ENCODE results near the gene OR1C1. TPM values are rescaled to one million over a fixed set of nuclear protein-coding genes. Genes with fewer than 3 reads are reported as not detected.

OR1C1 gene, protein sequence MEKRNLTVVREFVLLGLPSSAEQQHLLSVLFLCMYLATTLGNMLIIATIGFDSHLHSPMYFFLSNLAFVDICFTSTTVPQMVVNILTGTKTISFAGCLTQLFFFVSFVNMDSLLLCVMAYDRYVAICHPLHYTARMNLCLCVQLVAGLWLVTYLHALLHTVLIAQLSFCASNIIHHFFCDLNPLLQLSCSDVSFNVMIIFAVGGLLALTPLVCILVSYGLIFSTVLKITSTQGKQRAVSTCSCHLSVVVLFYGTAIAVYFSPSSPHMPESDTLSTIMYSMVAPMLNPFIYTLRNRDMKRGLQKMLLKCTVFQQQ
- total RNA-seq (2021), result not detected in 2 replicates
- long read RNA-seq, result 0 reads

- H3K36me3 Mint-ChIP-seq (ENCODE audit: insufficient read depth in 1 of 3, low read depth in 3 of 3), result no peaks in the 10 kb centered on the region; a peak in 1 of 7 replicates
- Histone ChIP-seq H3K9me3 (ENCODE audit: control insufficient read depth, low read depth, low read length) (peaks cover 11% of the 10 kb centered on the region), H3K79me2 (ENCODE audit: insufficient read depth, low read length) (no peaks in the 10 kb centered on the region), H3K4me1 (ENCODE audit: insufficient read depth, low read length) (no peaks in the 10 kb centered on the region), H3K18ac (ENCODE audit: insufficient read length, low read depth, low read length) (no peak within 1 kb of the TSS), H3K56ac (ENCODE audit: insufficient read length, low read depth, low read length) (no peak within 1 kb of the TSS), H4K8ac (replicated peaks; ENCODE audit: insufficient read length, low read depth, low read length) (no peak within 1 kb of the TSS), H2BK15ac (ENCODE audit: low read depth, low read length) (no peak within 1 kb of the TSS), H3K27me3 (ENCODE audit: insufficient read depth, low read length) (no peaks in the 10 kb centered on the region), H3K23ac (ENCODE audit: insufficient read length, low read depth, low read length) (no peak within 1 kb of the TSS), H2BK12ac (ENCODE audit: insufficient read length, low read depth, low read length) (no peak within 1 kb of the TSS), H4K91ac (ENCODE audit: insufficient read length, low read depth, low read length) (no peak within 1 kb of the TSS), H3K27ac (ENCODE audit: insufficient read length, low read depth, low read length) (no peak within 1 kb of the TSS), H3K9ac (ENCODE audit: extremely low read depth, insufficient read length, low read length) (no peak within 1 kb of the TSS), H4K20me1 (ENCODE audit: control insufficient read depth, insufficient read depth, insufficient read length) (no peaks in the 10 kb centered on the region), H2BK120ac (ENCODE audit: low read depth, low read length, poor library complexity, severe bottlenecking) (no peak within 1 kb of the TSS), H2BK5ac (ENCODE audit: insufficient read length, low read length) (no peak within 1 kb of the TSS), H3K79me1 (ENCODE audit: insufficient read depth, low read depth, low read length, poor library complexity, severe bottlenecking) (no peaks in the 10 kb centered on the region), H4K5ac (ENCODE audit: insufficient read length, low read depth, low read length) (no peak within 1 kb of the TSS), H3T11ph (ENCODE audit: low read length) (no peak within 1 kb of the TSS), H3K4me2 (ENCODE audit: insufficient read depth, insufficient read length, low read length) (no peak within 1 kb of the TSS), H2AFZ (ENCODE audit: low read length) (no peak within 1 kb of the TSS), H3K14ac (ENCODE audit: insufficient read depth, low read length) (no peak within 1 kb of the TSS), H3K4ac (ENCODE audit: low read depth, low read length) (no peak within 1 kb of the TSS), H3K23me2 (ENCODE audit: insufficient read length, low read depth, low read length, poor library complexity, severe bottlenecking) (no peaks in the 10 kb centered on the region), H2BK20ac (ENCODE audit: low read depth, low read length, poor library complexity, severe bottlenecking) (no peak within 1 kb of the TSS), H2AK5ac (ENCODE audit: insufficient read length, low read length) (no peak within 1 kb of the TSS)
- H3K4me3 Mint-ChIP-seq, result no peak within 1 kb of the TSS
- DNase-seq, result no peak
- no CpG with 5 or more reads among the region's 3 CpGs for WGBS (ENCODE audit: extremely low coverage, insufficient read length, low lambda C conversion rate)
- no peaks in the 10 kb centered on the region for H3K27me3 Mint-ChIP-seq (ENCODE audit: low read depth)
- H3K9me3 Mint-ChIP-seq, result peaks cover 34 to 51% of the 10 kb centered on the region in 2 experiments
- no peak within 1 kb of the TSS for H3K27ac Mint-ChIP-seq
- TF ChIP-seq, protein P1, sequence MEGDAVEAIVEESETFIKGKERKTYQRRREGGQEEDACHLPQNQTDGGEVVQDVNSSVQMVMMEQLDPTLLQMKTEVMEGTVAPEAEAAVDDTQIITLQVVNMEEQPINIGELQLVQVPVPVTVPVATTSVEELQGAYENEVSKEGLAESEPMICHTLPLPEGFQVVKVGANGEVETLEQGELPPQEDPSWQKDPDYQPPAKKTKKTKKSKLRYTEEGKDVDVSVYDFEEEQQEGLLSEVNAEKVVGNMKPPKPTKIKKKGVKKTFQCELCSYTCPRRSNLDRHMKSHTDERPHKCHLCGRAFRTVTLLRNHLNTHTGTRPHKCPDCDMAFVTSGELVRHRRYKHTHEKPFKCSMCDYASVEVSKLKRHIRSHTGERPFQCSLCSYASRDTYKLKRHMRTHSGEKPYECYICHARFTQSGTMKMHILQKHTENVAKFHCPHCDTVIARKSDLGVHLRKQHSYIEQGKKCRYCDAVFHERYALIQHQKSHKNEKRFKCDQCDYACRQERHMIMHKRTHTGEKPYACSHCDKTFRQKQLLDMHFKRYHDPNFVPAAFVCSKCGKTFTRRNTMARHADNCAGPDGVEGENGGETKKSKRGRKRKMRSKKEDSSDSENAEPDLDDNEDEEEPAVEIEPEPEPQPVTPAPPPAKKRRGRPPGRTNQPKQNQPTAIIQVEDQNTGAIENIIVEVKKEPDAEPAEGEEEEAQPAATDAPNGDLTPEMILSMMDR (conservative IDR thresholded peaks at IDR 0.05), result no peak
- no peaks in the 10 kb centered on the region for H3K4me1 Mint-ChIP-seq
Measured at GRCh38 chr1:247760456-247760855, at the start of gene OR1C1. TSS of gene OR1C1 (minus strand) at chr1:247760556. CDS start at chr1:247758406, 2,150 bp downstream.

Data from H9 (cell line).